Fibroblast of mammary gland (primary cell): ENCODE results near the gene GALNT18.

ENCODE experiments used
- DNase-seq: peaks from one replicate; pipeline ENCODE4 v3.0.0-alpha.2; 2010; ENCODE audit warnings: low read depth
- H3K4me3 ChIP-seq: 2 replicates; pipeline ENCODE4 v1.5.1; 2011; ENCODE audit warnings: low read depth, mild to moderate bottlenecking, low read length, moderate library complexity; ENCODE audit not compliant: control insufficient read depth
- TF ChIP-seq, protein P1 (sequence below): conservative IDR thresholded peaks from 2 replicates; pipeline ENCODE4 v1.5.1; 2011; ENCODE audit warnings: low read depth, low read length, inconsistent platforms; ENCODE audit not compliant: control insufficient read depth, insufficient read depth

Gene GALNT18

DNA sequence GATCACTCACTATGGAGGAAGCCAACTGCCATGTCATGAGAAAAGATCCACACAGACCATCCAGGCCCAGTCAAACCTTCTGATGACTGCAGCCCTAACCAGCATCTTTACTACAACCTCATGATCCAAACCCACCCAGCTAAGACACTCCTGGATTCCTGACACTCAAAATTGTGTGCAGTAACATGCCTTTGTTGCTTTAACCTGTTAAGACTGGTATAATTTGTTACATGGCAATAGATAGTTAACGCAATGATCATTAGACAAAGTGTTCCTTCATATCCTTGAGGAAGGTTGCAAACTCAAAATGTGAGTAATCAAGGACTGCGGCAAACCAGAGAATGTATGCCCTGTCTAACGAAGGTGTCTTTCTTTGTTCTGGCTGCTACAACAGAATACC is 221.7 kb downstream of the GALNT18 start:
- no peak for DNase-seq
- H3K4me3 ChIP-seq: no peak overlapping the region
- TF ChIP-seq, protein P1, sequence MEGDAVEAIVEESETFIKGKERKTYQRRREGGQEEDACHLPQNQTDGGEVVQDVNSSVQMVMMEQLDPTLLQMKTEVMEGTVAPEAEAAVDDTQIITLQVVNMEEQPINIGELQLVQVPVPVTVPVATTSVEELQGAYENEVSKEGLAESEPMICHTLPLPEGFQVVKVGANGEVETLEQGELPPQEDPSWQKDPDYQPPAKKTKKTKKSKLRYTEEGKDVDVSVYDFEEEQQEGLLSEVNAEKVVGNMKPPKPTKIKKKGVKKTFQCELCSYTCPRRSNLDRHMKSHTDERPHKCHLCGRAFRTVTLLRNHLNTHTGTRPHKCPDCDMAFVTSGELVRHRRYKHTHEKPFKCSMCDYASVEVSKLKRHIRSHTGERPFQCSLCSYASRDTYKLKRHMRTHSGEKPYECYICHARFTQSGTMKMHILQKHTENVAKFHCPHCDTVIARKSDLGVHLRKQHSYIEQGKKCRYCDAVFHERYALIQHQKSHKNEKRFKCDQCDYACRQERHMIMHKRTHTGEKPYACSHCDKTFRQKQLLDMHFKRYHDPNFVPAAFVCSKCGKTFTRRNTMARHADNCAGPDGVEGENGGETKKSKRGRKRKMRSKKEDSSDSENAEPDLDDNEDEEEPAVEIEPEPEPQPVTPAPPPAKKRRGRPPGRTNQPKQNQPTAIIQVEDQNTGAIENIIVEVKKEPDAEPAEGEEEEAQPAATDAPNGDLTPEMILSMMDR: no peak

DNA sequence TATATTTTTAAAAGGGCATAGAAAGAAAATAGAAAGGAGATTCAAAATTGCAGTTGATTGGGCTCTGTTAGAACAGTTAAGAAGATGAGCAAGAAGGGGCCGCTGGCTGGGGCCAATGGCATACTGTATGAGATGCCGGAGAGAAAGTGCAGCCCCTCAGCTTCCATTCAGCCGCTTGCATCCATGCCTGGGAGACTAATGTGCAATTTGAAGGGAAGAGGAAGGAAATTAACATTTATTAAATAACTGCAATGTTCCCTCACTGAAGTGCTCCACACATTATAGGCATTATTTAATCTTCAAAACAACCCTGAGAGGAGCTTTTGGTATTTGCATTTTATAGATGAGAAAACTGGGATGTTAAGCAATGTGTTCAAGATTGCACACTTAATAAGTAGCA is 224.0 kb downstream of the GALNT18 start:
- TF ChIP-seq, protein P1: no peak
- DNase-seq: no peak
- H3K4me3 ChIP-seq: no peak overlapping the region

DNA sequence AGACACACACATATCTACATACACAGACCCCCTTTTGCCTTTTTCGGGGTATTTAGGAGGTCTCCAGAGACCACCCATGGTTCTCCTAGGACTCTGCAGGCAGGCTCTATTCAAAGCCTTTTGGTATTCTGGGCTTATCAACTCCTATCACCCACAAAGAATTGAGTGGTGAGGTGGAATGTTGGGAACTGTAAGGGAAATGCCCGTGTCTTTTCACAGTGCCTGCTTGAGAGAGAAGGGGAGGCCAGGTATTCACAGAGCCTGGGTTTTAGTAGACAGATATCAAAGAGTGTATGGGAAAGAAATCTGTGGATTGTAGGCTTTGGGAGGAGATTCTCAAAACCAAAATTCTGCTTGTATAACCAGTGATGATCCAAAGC is 224.8 kb downstream of the GALNT18 start:
- TF ChIP-seq, protein P1: no peak

DNA sequence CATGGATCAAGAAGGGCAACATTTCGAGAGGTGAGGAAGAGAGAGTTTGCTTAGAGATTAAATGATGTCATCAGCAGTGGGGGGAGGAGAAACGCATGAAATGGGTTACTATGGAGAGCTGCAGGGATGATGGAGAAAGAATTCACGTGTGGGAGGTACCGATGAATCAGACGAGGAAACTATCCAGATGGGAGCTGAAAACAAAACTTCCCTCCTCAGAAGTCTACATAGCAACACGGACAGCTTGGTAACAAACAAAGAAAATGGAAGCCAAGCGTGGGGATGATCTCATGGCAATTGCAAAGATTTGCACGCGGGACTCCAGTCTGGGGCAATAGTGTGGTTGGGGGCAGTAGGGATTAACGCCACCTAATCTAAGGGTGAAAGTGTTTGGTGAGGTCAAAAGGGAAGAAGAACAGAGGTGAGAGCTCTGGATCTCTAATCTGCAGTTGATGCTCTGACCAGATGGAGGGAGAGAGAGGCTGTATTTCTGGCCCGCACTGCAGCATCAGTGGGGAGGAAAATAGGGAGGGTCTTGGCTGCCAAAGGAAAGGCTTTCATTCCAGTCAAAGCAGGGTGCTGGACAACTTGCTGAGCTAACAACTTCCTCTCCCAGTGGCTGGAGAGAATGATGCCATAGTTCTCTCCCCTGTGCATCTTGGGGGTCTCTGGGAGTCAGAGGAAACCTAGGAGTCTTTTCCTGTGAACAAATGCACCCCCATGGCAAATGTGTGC is 225.3 kb downstream of the GALNT18 start:
- DNase-seq: peak; percentile 97
- peak overlapping the region; percentile 6 for H3K4me3 ChIP-seq

More for the DNA sequence above, 224.8 kb downstream of the GALNT18 start:
- H3K4me3 ChIP-seq: no peak overlapping the region
- no peak for DNase-seq

DNA sequence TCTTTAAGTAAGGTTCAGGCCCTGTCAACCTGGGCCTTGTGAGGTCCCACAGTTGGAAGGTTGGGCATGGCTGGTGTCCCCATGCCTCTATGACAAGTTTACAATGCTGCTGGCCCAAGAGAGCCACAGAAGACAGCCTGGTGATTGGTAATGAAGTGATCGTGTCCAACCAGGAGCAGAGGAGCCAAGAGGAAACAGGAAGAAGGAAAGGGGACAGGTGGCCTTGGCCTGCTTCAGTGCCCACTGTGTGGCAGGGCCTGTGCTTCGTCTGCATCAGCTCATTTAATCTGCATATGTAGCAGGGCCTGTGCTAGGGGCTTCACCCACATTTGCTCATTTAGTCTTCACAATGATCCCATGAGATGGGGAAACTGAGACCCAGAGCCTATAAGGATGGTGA is 226.7 kb downstream of the GALNT18 start:
- no peak for DNase-seq
- TF ChIP-seq, protein P1: no peak
- H3K4me3 ChIP-seq: no peak overlapping the region

More for the DNA sequence above, 225.3 kb downstream of the GALNT18 start:
- TF ChIP-seq, protein P1: no peak

DNA sequence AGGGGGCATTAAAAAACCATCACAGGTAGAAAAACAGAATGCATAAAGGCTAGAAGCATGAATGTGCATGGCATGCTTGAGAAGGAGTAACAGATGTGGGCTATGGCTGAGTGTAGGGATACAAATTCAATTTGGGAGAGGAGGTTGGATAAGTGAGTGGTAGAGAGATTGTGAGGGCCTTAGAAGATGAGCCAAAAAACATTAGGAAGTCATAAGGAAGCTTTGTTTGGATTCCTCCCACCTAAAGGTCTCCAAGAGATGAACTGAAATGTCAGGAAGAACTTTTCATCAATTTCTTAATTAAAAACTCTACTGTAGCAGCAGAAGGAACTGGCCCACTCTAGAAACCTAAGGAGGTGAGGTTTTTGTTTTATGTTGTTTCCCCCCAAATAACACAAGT is 227.6 kb downstream of the GALNT18 start:
- no peak for DNase-seq
- TF ChIP-seq, protein P1: no peak
- H3K4me3 ChIP-seq: no peak overlapping the region

DNA sequence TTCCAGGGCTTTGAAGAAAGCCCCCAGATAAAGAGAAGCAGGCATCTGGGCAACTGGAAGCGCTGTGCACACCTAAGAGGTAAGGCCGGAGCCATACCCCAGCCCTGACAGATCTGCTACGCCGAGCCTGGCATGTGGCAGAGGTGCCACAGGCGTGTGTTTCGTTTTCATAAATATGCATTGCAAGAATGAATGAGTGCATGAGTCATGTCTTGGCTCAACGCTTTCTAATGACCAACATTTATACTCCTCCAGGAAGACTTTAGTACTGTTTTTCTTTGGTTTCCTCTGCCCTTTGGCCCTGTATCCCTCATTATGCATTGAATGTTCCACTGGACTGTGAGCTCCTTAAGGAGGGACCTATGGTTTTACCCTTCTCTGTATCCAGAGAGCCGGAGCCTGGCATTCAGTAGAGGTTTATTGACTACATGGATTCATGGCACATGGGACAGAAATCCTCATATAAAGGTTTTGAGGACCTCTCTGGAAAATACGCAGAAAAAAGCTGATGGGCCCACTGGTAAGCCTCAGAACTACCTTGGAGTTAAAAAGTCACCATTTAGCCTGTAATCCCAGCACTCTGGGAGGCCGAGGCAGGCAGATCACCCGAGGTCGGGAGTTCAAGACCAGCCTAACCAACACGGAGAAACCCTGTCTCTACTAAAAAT is 229.9 kb downstream of the GALNT18 start:
- DNase-seq: peak; percentile 94

More for the DNA sequence above, 229.9 kb downstream of the GALNT18 start:
- TF ChIP-seq, protein P1: no peak
- H3K4me3 ChIP-seq: no peak overlapping the region
